HepG2 (cell line): Measurements from ENCODE around the gene PTMA.

Experiments
- CREB1 ChIP-seq, 2 experiments: fragments of 450-650 bp in 1 of 2; IDR thresholded peaks; 2 replicates each; pipeline ENCODE4 v1.6.1; 2016 to 2017; ENCODE audit warnings: control low read depth in 1 of 2, mild to moderate bottlenecking in 1 of 2, missing compliant biosample characterization in 1 of 2, missing genetic modification characterization in 1 of 2
- IKZF1 ChIP-seq: fragments of 450-650 bp; IDR thresholded peaks from 2 replicates; pipeline ENCODE4 v1.7.1; 2016
- SUZ12 ChIP-seq: fragments of 150-350 bp; IDR thresholded peaks from 2 replicates; pipeline ENCODE4 v1.6.1; 2014; ENCODE audit warnings: low read depth, low read length
- TF ChIP-seq, protein P1 (sequence below): sonication (generic); formaldehyde crosslinking; IDR thresholded peaks from 2 replicates; pipeline ENCODE4 v1.8.0; 2022; ENCODE audit warnings: mild to moderate bottlenecking, missing genetic modification reagents
- TF ChIP-seq, protein P2 (sequence below): sonication (generic); formaldehyde crosslinking; IDR thresholded peaks from 2 replicates; pipeline ENCODE4 v1.4.0; 2020; ENCODE audit warnings: missing genetic modification reagents, borderline replicate concordance
- TF ChIP-seq, protein P3 (sequence below): sonication (generic); formaldehyde crosslinking; IDR thresholded peaks from 2 replicates; pipeline ENCODE4 v1.5.0; 2020; ENCODE audit warnings: mild to moderate bottlenecking, missing genetic modification reagents, moderate library complexity
- TF ChIP-seq, protein P4 (sequence below): sonication (generic); formaldehyde crosslinking; IDR thresholded peaks from 2 replicates; pipeline ENCODE4 v1.5.0; 2020; ENCODE audit warnings: missing genetic modification reagents

DNA sequence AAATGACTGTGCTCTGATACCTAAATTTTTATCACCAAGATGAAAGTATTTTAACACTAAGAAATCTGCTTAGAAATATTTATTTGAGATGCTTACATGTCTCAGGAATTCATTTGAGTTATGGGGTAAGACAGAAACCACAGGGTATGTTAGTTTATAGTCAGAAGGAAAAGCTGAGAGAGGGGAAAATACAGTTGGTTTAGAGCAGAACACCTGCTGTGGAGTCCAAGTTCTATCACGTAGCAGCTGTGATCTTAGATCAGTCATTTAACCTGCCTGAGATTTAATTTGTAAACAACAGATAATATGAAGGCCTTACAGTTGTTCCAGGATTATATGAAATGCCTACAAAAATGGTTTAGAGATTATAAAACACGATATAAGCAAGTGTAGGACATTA lies 43.7 kb downstream of the PTMA start:
- TF ChIP-seq SUZ12 (no peak), IKZF1 (no peak), CREB1 (IDR thresholded peaks at IDR 0.05) (no peak), CREB1 (CRISPR knock-in tag; IDR thresholded peaks at IDR 0.05) (no peak)
- TF ChIP-seq, protein P1, sequence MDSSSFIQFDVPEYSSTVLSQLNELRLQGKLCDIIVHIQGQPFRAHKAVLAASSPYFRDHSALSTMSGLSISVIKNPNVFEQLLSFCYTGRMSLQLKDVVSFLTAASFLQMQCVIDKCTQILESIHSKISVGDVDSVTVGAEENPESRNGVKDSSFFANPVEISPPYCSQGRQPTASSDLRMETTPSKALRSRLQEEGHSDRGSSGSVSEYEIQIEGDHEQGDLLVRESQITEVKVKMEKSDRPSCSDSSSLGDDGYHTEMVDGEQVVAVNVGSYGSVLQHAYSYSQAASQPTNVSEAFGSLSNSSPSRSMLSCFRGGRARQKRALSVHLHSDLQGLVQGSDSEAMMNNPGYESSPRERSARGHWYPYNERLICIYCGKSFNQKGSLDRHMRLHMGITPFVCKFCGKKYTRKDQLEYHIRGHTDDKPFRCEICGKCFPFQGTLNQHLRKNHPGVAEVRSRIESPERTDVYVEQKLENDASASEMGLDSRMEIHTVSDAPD (CRISPR knock-in tag): no peak
- TF ChIP-seq, protein P2, sequence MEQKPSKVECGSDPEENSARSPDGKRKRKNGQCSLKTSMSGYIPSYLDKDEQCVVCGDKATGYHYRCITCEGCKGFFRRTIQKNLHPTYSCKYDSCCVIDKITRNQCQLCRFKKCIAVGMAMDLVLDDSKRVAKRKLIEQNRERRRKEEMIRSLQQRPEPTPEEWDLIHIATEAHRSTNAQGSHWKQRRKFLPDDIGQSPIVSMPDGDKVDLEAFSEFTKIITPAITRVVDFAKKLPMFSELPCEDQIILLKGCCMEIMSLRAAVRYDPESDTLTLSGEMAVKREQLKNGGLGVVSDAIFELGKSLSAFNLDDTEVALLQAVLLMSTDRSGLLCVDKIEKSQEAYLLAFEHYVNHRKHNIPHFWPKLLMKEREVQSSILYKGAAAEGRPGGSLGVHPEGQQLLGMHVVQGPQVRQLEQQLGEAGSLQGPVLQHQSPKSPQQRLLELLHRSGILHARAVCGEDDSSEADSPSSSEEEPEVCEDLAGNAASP (CRISPR knock-in tag): no peak
- TF ChIP-seq, protein P3, sequence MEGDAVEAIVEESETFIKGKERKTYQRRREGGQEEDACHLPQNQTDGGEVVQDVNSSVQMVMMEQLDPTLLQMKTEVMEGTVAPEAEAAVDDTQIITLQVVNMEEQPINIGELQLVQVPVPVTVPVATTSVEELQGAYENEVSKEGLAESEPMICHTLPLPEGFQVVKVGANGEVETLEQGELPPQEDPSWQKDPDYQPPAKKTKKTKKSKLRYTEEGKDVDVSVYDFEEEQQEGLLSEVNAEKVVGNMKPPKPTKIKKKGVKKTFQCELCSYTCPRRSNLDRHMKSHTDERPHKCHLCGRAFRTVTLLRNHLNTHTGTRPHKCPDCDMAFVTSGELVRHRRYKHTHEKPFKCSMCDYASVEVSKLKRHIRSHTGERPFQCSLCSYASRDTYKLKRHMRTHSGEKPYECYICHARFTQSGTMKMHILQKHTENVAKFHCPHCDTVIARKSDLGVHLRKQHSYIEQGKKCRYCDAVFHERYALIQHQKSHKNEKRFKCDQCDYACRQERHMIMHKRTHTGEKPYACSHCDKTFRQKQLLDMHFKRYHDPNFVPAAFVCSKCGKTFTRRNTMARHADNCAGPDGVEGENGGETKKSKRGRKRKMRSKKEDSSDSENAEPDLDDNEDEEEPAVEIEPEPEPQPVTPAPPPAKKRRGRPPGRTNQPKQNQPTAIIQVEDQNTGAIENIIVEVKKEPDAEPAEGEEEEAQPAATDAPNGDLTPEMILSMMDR (CRISPR knock-in tag): no peak
- TF ChIP-seq, protein P4, sequence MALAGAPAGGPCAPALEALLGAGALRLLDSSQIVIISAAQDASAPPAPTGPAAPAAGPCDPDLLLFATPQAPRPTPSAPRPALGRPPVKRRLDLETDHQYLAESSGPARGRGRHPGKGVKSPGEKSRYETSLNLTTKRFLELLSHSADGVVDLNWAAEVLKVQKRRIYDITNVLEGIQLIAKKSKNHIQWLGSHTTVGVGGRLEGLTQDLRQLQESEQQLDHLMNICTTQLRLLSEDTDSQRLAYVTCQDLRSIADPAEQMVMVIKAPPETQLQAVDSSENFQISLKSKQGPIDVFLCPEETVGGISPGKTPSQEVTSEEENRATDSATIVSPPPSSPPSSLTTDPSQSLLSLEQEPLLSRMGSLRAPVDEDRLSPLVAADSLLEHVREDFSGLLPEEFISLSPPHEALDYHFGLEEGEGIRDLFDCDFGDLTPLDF (CRISPR knock-in tag): no peak
